Stimulated activated CD4-positive, alpha-beta T cell treated with anti-CD3 and anti-CD28 coated beads, TNF-alpha, amount 100 ng/mL, for 24 hours (primary cell): ENCODE results near the gene PPP3CA.
"Not testable (repeated sequence)": the region's sequence is repeated elsewhere in the genome, so short reads cannot be mapped to it uniquely, and the experiment has no call there.

Source experiments
- DNase-seq, 3 experiments: peaks; one replicate each; pipeline ENCODE4 v3.0.0-alpha.2; 2020; ENCODE audit warnings: low read depth in 3 of 3

Gene PPP3CA

GRCh38 chr4:101254776-101255175 is 92.5 kb downstream of the PPP3CA start:
- DNase-seq = no peak

GRCh38 chr4:101253121-101253520 is 94.2 kb downstream of the PPP3CA start:
- DNase-seq = no peak

DNA sequence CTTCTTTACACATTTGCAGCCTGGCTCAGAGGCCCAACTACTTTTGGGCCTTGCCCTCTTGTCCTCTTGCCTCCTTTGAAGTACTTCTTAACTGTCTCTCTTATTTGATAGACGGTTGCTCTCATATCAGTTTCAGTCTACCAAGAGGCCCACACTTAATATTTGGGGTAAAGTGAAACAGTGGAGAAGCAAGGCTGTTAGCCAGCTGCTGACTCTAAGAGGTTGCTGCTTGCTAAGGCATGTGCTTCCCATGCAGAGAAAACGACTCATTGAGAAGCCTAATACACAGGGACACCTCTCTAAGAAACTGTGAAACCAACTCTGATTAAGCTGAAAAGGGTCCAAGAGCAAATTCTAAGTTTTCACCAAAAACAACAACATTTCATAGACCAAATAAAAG is 94.6 kb downstream of the PPP3CA start:
- no peak for DNase-seq

DNA sequence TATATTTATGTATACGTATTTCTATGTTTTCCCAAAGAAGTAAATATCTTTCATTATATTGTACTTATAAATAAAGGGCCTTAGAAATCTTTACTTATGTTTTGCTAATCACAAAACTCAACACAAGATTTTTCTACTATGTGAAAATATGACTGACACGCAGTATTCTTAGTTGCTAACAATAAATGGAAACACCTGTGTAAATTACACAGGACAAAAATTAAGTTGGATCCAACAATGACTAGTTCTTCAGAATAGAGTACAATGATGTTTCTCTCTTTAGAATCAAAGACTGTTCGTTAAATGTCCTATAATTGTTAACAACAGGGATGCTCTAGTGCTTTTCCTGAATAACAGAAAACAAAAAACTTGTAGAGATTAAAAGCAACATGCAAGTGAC is 96.1 kb downstream of the PPP3CA start:
- no peak for DNase-seq

DNA sequence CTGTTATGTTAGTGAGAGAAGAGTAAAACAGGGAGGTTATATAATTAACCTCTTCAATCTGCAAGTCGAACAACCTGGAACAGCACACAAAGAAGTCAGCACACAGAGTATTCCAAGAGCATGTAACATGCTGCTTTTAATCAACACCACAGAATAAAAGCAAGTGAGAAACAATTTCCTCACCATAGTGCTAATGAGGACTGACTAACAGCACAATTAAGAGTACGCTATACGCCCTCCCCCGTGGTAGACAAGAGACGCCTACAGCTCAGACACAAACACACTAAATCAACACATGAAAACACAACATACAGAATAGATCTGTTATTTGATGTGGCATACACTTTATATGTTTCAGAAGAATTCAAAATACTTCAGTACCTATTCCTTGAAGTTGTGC is 103.0 kb downstream of the PPP3CA start:
- no peak for DNase-seq

DNA sequence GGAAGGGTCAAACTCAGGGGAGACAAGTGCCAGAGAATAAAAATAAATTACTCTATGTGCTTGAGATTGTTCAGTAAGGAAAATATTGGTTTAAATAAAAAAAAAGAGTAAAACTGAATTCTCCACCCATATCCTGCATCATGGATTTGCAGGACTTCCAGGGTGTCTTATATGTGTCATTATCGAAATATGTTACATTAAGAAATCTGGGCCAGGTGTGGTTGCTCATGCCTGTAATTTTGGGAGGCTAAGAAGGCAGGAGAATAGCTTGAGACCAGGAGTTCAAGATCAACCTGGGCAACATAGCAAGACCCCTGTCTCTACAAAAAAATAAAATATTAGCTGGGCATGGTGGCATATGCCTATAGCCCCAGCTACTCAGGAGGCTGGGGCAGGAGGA is 104.9 kb downstream of the PPP3CA start:
- no peak for DNase-seq

- no peak for DNase-seq
Observed at GRCh38 chr4:101240099-101240498, 107.2 kb downstream of the PPP3CA start.

DNA sequence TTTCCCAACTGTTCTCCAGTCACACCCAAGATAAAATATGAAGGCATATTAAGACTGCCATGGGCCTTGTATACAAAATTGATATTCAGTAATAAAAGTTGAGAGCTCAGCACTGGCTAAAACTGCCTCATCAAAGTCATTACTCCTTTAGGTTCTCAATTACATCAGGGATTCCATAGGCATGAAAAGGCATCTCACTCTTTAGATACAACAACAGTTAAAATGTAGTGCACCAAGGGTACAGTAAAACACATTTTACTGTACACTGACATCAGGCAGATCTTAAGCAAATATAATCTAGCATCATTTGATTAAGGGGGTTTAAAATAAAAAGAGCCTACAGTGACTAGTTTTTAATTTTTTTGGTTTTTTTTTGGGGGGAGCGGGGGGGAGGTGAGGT is 107.7 kb downstream of the PPP3CA start:
- no peak for DNase-seq

GRCh38 chr4:101238706-101239105 is 108.6 kb downstream of the PPP3CA start:
- DNase-seq = no peak

GRCh38 chr4:101237773-101238172 is 109.6 kb downstream of the PPP3CA start:
- no peak for DNase-seq

DNA sequence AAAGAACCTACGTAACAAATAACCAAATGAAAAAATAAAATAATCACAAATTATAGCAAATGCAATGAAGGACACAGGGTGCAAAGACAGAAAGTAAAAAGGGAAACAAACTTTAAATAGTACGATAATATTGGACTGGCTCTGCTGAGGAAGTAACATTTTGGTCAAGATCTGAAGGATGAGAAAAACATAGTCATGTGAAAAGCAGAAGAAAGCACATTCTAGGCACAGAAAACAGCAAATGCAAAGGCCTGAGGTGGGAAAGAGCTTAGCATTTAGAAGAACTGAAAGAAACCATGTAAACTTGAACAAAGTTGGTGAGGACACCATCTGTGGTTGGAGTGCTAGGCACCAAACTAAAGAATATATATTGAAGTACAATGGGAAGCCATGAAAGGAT is 111.2 kb downstream of the PPP3CA start:
- DNase-seq = no peak

GRCh38 chr4:101234141-101234540 is 113.2 kb downstream of the PPP3CA start:
- DNase-seq = not testable (repeated sequence)

GRCh38 chr4:101232074-101232776 is 115.1 kb downstream of the PPP3CA start:
- peak in 1 of 3 experiments; percentile 3 for DNase-seq

- DNase-seq = no peak
Observed at GRCh38 chr4:101230801-101231426, 116.4 kb downstream of the PPP3CA start.

DNA sequence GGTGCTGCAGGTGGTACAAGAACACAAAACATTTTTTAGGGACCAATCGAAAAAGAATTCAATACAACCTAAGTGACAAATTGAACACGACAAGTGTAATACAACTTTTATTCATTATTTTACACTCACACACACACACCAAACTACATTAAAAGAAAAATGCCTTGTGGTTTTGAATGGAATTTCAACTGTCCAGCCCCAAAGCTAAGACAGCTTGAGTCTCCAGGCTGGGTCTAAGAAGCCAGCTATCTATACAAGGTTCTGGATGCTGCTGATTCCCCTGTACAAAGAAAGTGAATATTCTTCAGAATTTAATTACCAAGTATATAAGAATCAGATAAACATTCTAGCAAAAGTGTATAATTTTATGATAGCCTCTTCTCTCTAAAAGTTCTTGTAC is 118.2 kb downstream of the PPP3CA start:
- no peak for DNase-seq

DNA sequence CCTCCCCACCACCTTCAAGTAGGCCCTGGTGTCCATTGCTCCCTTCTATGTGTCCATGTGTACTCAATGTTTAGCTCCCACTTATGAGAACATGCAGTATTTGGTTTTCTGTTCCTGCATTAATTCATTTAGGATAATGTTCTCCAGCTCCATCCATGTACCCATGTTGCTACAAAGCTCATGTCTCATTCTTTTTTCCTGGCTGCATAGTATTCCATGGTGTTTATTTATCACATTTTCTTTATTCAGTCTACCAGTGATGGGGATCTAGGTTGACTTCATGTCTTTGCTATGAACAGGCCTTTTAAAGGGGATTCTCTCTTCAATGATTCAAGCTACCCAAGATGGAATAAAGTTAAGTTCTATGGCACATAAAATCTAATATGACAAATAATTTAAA is 119.6 kb downstream of the PPP3CA start:
- no peak for DNase-seq

DNA sequence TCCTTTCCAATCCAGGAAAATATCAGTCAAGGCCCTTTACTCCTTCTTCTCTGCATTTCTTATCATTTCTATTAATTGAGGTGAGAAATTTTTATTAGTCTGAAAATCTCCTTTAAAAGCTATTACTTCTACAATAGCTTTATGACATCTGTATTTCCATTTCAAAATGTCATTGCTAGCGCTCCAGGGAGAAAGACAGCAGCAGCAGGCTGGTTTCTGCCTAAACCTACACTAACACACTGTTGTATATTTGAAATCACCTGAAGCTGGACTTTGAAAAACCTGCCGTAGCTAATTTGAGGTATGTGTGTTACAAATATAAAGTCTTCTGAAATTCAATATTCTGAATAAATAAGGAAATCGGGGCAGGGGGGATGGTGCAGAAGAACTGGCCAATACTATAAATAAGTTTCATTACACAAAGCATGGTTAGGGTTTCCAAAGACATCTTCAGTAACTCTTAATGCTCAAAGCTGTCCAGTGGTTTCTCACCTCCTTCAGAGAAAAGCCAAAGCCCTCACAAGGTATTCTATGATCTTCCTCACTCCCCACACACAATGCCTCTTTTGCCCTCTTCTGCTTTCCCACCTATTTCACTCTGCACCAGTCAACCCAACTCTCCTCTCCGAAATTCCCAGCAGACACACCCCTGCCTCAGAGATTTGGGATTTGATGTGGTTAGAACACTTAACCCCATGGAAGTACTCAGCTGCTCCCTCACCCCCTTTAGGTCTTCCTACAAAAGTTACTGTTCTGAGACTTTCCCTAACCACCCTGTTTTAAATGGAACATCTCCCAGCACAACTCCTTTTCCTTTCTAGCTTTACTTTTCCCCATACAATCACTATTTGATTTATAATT is 122.7 kb downstream of the PPP3CA start:
- DNase-seq = no peak

DNA sequence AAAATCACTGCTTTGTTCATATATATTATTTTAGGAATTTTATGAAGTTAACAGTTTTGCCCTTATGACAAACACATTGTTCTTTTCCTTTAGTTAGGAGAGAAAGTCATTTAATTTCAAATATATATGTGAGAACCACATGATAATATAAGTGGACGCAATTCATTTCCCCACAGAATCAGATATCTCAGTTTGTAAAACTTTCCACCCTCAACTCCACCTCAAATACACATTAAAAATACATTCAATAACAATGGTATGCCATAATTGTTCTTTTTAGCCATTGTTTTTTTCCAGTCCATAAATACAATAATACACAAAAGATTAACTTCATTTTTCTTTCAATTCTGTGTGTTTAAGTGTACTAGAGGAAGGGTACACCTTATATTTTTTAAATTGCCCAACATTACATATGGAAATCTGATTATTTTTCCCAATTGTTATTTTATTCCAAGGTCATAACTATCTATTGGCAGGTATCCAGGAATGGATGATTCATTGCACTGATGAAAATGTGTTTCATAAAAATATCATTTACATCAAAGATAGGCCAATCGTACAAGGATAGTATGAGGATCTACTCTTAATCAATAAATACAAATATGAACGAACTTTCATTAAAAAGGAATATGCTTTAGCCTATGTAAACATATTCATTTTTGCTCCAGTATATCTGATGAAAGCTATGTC is 125.0 kb downstream of the PPP3CA start:
- DNase-seq = no peak

GRCh38 chr4:101221294-101221693 is 126.0 kb downstream of the PPP3CA start:
- no peak for DNase-seq

- DNase-seq = no peak
Observed at GRCh38 chr4:101218894-101219293, 128.4 kb downstream of the PPP3CA start.

DNA sequence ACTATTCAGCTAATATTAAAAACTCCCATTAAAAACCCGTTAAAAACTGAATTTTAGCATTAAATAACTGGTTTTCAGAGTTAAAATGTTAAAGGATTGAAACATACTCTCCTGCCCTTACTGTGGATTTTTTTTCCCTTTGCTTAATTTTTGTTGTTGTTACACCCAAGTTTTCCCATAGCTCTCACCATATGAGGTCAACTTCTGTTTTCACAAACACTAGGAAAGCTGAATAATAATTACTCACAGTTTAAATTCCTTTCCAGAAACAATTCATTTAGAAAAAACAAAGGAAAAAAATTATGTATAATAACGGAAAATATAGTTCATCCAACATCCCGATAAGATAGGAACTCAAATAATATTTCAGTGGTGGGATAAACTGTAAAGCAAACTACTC is 129.0 kb downstream of the PPP3CA start:
- DNase-seq = no peak

DNA sequence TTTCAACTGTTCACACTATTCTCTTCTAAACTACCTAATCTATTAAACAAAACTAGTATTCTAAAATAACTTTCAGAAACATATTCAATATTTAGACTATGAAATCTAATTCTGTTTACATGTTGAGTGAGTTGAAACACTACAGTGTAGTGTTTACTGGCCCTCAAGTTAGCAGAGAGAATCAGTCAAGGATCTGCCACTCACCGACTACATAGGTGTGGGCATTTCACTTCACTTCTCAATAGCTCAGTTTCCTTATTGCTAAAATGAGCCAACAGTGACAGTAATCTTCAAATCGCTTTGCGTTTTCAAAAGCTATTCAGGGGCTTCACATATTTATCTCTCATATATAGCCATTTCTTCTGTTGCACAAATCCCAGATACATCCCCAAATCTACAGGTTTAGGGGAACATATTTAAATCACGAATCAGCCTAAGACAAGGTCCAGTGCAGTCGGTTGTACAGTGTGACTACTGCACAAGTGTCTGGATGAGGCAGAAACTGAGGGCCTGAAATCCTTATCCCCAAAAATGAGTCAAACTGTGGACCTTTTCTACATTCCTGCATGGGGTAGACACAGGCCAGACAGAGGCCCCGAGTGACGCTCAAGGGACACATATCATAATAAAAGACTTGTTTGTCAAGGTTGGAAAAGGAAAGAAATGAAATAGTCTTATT is 129.8 kb downstream of the PPP3CA start:
- no peak for DNase-seq
